ENCODE data around the gene ELOVL2.
"Not testable (repeated sequence)": the region's sequence is repeated elsewhere in the genome, so short reads cannot be mapped to it uniquely, and the experiment has no call there.

ELOVL2 gene

DNA sequence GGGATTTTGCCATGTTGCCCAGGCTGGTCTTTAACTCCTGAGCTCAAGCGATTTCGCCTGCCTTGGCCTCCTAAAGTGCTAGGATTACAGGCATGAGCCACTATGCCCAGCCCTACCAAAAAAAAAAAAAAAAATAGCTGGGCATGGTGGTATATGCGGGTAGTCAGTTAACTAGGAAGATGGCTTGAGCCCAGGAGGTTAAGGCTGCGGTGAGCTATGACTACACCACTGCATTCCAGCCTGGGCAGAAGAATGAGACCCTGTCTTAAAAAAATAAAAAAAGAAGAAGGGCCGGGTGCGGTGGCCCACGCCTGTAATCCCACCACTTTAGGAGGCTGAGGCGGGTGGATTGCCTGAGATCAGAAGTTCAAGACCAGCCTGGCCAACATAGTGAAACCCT is 50.2 kb downstream of the ELOVL2 start:
- DNase-seq (ENCODE audit: low read depth), result no peak
- TF ChIP-seq CTCF (conservative IDR thresholded peaks at IDR 0.05; ENCODE audit: low read depth, low read length), result no peak
- no peak overlapping the region for H3K4me3 ChIP-seq (ENCODE audit: low read depth, low read length)

GRCh38 chr6:10991115-10991514 is 53.0 kb downstream of the ELOVL2 start:
- no peak for TF ChIP-seq CTCF (conservative IDR thresholded peaks at IDR 0.05; ENCODE audit: low read depth, low read length)
- H3K4me3 ChIP-seq (ENCODE audit: low read depth, low read length), result no peak overlapping the region
- DNase-seq (ENCODE audit: low read depth), result no peak

DNA sequence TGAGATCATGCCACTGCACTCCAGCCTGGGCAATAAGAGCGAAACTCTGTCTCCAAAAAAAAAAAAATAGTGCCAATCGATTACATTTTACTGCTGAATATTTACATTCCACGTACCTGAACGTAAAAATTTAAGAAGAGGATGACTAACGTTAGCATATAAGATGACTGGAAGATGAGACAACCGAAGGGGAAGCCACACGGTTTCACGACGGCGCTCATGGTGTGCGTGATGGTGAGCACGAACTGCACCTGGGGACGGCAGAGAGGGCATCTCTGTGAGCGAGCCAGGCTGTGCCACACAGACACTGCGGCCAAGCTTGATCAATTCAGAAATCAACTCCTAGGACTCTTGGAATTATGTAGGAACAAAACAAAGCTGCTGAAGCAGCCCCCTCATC is 54.5 kb downstream of the ELOVL2 start:
- no peak overlapping the region for H3K4me3 ChIP-seq (ENCODE audit: low read depth, low read length)
- no peak for DNase-seq (ENCODE audit: low read depth)
- TF ChIP-seq CTCF (conservative IDR thresholded peaks at IDR 0.05; ENCODE audit: low read depth, low read length), result no peak

DNA sequence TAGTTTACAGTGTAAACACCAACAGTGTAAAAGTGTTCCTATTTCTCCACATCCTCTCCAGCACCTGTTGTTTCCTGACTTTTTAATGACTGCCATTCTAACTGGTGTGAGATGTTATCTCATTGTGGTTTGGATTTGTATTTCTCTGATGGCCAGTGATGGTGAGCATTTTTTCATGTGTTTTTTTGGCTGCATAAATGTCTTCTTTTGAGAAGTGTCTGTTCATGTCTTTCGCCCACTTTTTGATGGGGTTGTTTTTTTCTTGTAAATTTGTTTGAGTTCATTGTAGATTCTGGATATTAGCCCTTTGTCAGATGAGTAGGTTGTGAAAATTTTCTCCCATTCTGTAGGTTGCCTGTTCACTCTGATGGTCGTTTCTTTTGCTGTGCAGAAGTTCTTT is 59.1 kb downstream of the ELOVL2 start:
- H3K4me3 ChIP-seq (ENCODE audit: low read depth, low read length); DNase-seq (ENCODE audit: low read depth): not testable (repeated sequence)

- no peak overlapping the region for H3K4me3 ChIP-seq (ENCODE audit: low read depth, low read length)
- TF ChIP-seq CTCF (conservative IDR thresholded peaks at IDR 0.05; ENCODE audit: low read depth, low read length), result no peak
- DNase-seq (ENCODE audit: low read depth), result no peak
Measured at GRCh38 chr6:10981409-10981808, 62.7 kb downstream of the ELOVL2 start.

- no peak for TF ChIP-seq CTCF (conservative IDR thresholded peaks at IDR 0.05; ENCODE audit: low read depth, low read length)
- no peak overlapping the region for H3K4me3 ChIP-seq (ENCODE audit: low read depth, low read length)
- no peak for DNase-seq (ENCODE audit: low read depth)
Measured at GRCh38 chr6:10979603-10980002, 64.5 kb downstream of the ELOVL2 start.

DNA sequence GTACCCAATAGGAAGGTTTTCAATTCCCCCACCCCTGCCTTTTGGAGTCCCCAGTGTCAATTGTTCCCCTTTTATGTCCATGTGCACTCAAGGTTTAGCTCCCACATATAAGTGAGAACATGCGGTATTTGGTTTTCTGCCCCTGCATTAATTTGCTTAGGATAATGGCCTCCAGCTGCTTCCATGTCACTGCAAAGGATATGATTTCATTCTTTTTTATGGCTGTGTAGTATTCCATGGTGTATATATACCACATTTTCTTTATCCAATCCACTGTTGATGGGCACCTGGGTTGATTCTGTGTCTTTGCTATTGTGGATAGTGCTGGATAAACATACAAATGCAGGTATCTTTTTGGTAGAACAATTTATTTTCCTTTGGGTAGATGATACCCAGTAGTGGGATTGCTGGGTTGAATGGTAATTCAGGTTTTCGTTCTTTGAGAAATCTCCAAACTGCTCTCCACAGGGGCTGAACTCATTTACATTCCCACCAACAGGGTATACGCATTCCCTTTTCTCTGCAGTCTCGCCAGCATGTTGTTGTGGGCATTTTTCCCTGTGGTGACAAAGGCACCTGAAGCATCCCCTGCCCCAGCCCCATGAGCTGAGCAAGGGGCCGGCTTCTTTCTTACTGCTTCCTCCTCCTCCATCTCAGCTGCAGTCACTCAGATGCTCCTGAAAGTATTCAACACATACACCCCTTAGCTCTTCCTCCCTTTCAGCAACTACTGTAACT is 66.7 kb downstream of the ELOVL2 start:
- no peak for DNase-seq (ENCODE audit: low read depth)
- no peak for TF ChIP-seq CTCF (conservative IDR thresholded peaks at IDR 0.05; ENCODE audit: low read depth, low read length)
- H3K4me3 ChIP-seq (ENCODE audit: low read depth, low read length), result no peak overlapping the region

All from choroid plexus epithelial cell (primary cell).